NOMO-1 treated with dmso at 0.1 percent for 144 hours (cell line): Measurements from ENCODE around the gene MAD1L1.

Source experiments
- DNase-seq: peaks from one replicate; lab custom pipeline; 2025; ENCODE audit not compliant: unreplicated experiment; lab: John Stamatoyannopoulos, UW

MAD1L1 gene

GRCh38 chr7:2090526-2091520, 141.9 kb downstream of the MAD1L1 start:
- no peak for DNase-seq

- DNase-seq = no peak
Observed at GRCh38 chr7:2088801-2089200, 143.9 kb downstream of the MAD1L1 start.

- DNase-seq = peak; percentile 70
Observed at GRCh38 chr7:2087744-2088143, 145.0 kb downstream of the MAD1L1 start.

- DNase-seq = no peak
Observed at GRCh38 chr7:2086229-2086628, 146.5 kb downstream of the MAD1L1 start.

- no peak for DNase-seq
Observed at GRCh38 chr7:2085804-2086203, 146.9 kb downstream of the MAD1L1 start.

GRCh38 chr7:2084781-2085505, 147.8 kb downstream of the MAD1L1 start:
- DNase-seq = no peak

GRCh38 chr7:2084331-2084730, 148.4 kb downstream of the MAD1L1 start:
- no peak for DNase-seq

- no peak for DNase-seq
Observed at GRCh38 chr7:2083362-2083761, 149.4 kb downstream of the MAD1L1 start.

- no peak for DNase-seq
Observed at GRCh38 chr7:2082139-2082998, 150.4 kb downstream of the MAD1L1 start.

GRCh38 chr7:2081526-2082135, 151.1 kb downstream of the MAD1L1 start:
- DNase-seq = no peak

GRCh38 chr7:2080477-2080876, 152.3 kb downstream of the MAD1L1 start:
- DNase-seq = no peak

- DNase-seq = no peak
Observed at GRCh38 chr7:2080060-2080387, 152.7 kb downstream of the MAD1L1 start.

- DNase-seq = peak; percentile 89
Observed at GRCh38 chr7:2079332-2080059, 153.2 kb downstream of the MAD1L1 start.

GRCh38 chr7:2078899-2079298, 153.8 kb downstream of the MAD1L1 start:
- DNase-seq = no peak

GRCh38 chr7:2076649-2077064, 156.1 kb downstream of the MAD1L1 start:
- DNase-seq = peak; percentile 83

GRCh38 chr7:2075811-2076210, 156.9 kb downstream of the MAD1L1 start:
- no peak for DNase-seq

GRCh38 chr7:2074691-2075090, 158.1 kb downstream of the MAD1L1 start:
- no peak for DNase-seq

GRCh38 chr7:2072798-2073197, 159.9 kb downstream of the MAD1L1 start:
- no peak for DNase-seq

- no peak for DNase-seq
Observed at GRCh38 chr7:2072042-2072441, 160.7 kb downstream of the MAD1L1 start.
